Measurements from ENCODE around the gene FOXN3.

Gene FOXN3

DNA sequence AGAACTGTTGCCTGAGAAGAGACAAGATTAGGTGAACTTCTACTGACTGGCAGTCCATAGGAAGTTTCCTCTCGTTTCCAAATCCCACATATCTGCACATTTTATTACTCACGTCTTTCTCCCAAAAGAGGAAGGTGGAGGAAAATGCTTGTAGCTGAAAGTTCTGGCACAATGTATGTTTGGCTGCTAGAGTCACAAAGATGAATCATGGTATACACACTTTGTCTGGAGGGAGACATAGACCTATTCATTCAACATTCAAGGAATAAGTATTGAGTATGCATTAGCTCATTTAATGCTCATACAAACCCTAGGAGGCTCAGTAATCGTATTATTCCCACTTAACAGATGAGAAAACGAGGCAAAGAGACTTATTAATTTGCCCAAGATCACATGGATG is 291.8 kb downstream of the FOXN3 start:
- DNase-seq (ENCODE audit: extremely low spot score), result no peak
- ChIA-PET CTCF (interaction anchor here (1.1 kb wide), 1 partner anchor 8 kb away, joined by 4 read pairs; no protein-coding TSS in a partner anchor), POLR2A (no interaction called here)
- no peak for TF ChIP-seq CTCF (IDR thresholded peaks at IDR 0.05; ENCODE audit: control extremely low read depth, extremely low read depth, low read depth, missing control alignments)

DNA sequence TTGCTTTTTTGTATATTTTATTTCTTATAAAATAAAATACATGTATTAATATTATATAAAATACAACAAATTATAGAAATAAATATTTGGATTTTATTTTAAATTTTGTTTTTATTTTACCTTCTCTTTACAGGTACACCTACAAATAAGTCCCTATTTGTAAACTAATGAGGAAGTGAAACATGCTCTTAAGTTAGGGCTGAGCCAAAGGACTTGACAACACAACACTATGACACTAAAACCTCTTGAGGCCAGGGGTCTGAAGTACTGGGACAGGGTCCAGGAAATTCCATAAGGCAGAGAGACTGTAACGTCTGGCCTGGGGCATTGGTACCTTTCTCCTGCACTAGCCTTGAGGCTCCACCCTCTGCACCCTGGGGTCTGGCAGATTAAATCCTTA is 293.2 kb downstream of the FOXN3 start:
- DNase-seq (ENCODE audit: extremely low spot score), result peak; percentile 26
- POLR2A ChIA-PET, result no interaction called here
- CTCF ChIA-PET, result no interaction called here
- TF ChIP-seq CTCF (IDR thresholded peaks at IDR 0.05; ENCODE audit: control extremely low read depth, extremely low read depth, low read depth, missing control alignments), result no peak

- ChIA-PET CTCF (no interaction called here), POLR2A (no interaction called here)
- no peak for DNase-seq (ENCODE audit: extremely low spot score)
- no peak for TF ChIP-seq CTCF (IDR thresholded peaks at IDR 0.05; ENCODE audit: control extremely low read depth, extremely low read depth, low read depth, missing control alignments)
These were observed 293.8 kb downstream of the FOXN3 start for GRCh38 chr14:89123215-89123614.

DNA sequence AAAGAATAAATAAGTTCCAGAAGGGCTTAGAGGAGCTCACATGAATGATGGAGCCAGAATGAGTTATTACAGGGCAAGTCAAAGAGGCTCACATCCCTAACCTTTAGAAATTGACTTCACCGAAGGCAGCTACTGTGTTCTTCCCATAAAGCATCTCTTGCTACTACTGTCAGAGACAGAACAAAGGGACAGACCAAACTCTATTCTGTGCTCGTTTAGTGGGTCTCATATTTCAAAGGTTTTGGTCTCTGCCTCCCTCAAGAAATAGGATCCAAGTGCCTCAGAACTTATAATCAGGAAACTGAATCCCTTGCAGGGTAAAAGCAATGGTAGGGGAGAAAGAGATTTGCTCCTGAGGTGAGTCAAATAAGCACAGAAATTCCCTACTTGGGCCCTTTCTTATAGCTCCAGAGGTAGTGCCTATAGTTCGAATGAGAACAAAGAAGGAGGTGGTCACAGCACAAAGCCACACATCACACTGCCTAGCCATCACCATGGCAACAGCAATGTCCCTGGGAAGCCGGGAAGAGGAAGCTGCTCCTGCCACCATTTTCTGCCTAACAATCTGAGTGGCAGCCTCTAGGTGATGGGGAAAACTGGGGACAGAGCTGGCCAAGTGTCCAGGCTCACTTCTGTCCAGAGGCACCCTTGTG is 294.9 kb downstream of the FOXN3 start:
- ChIA-PET CTCF (no interaction called here), POLR2A (no interaction called here)
- DNase-seq (ENCODE audit: extremely low spot score), result no peak
- TF ChIP-seq CTCF (IDR thresholded peaks at IDR 0.05; ENCODE audit: control extremely low read depth, extremely low read depth, low read depth, missing control alignments), result no peak

DNA sequence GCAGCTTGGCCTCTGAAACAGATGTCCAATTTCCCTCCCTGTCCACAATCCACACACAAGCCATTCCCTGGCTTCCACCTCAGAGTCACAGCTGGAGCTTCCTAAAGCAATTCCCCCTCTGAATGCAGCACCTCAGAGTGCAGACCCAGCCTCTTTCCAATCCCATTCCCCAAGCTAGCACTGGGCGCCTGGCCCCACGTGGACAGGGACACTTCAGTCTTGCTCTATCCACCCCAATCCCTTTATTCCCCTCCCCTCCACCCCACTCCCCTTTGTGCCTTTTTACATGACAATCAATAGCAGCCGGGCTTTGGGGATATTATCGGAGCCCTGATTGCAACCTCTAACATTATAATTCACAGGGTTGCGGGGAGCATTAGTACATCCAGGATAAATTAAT is 300.0 kb downstream of the FOXN3 start:
- ChIA-PET POLR2A (no interaction called here), CTCF (interaction anchor here (1.2 to 1.4 kb wide), 2 partner anchors 8 to 22 kb away, joined by 4 read pairs; no protein-coding TSS in a partner anchor)
- TF ChIP-seq CTCF (IDR thresholded peaks at IDR 0.05; ENCODE audit: control extremely low read depth, extremely low read depth, low read depth, missing control alignments), result no peak
- DNase-seq (ENCODE audit: extremely low spot score), result no peak

DNA sequence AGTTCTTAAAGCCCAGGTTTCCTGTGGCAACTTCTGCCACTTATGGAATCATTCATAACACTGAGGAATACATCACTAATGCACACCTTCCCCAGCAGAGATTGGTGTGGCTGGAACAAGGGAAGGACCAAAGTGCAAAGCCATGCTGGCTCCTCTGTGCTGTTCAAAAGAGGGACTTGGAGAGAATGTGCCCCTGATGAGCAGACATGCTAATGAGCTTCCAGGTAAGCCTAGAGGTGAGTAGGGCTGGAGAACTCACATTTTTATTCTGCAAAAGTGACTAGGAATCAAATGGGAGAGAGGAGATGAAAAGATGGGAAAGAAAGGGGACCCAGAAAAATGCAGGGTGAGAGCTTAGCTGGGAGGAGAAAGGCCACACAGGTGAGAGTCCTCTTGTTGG is 302.9 kb downstream of the FOXN3 start:
- CTCF ChIA-PET, result interaction anchor here (1.4 kb wide), 1 partner anchor 10 kb away, joined by 4 read pairs; no protein-coding TSS in a partner anchor

More for the DNA sequence above, 302.9 kb downstream of the FOXN3 start:
- TF ChIP-seq CTCF (IDR thresholded peaks at IDR 0.05; ENCODE audit: control extremely low read depth, extremely low read depth, low read depth, missing control alignments), result no peak
- DNase-seq (ENCODE audit: extremely low spot score), result no peak
- POLR2A ChIA-PET, result no interaction called here
